Endothelial cell of umbilical vein (primary cell): ENCODE data around the gene LRRC28. TPM values are rescaled to one million over a fixed set of nuclear protein-coding genes. Genes with fewer than 3 reads are reported as not detected.

Source experiments
- BruUV-seq: library from RNA; stranded (reverse); fragments of 400-500 nt; replicated peaks from 2 replicates; lab custom pipeline; 2021; lab: Mats Ljungman, UMichigan
- CTCF ChIA-PET: fragments of 300-600, 350-600 bp; sonication (Branson Sonifier 250); formaldehyde crosslinking; loops from one replicate; lab custom pipeline; 2021; ENCODE audit warnings: antibody characterized with exemption, inconsistent platforms; lab: Charles Lee
- POLR2A ChIA-PET: fragments of 300-600, 350-600 bp; sonication (Branson Sonifier 250); formaldehyde crosslinking; loops from one replicate; lab custom pipeline; 2021; ENCODE audit warnings: antibody characterized with exemption, inconsistent platforms; lab: Charles Lee
- DNase-seq: peaks from one replicate; pipeline ENCODE4 v3.0.0-alpha.2; 2011; ENCODE audit warnings: low read depth, low spot score
- FAIRE-seq: peaks from 2 replicates; lab custom pipeline; 2011; peaks lifted over from hg19 to GRCh38; lab: Jason Lieb, UNC
- H2AFZ ChIP-seq: 2 replicates; pipeline ENCODE4 v1.6.0; 2012; ENCODE audit warnings: low read depth, low read length, control low read depth, inconsistent platforms
- H3K27ac ChIP-seq: 2 replicates; pipeline ENCODE4 v1.5.1; 2011; ENCODE audit warnings: low read depth, mild to moderate bottlenecking, control low read depth, low read length, moderate library complexity; ENCODE audit not compliant: insufficient read depth
- H3K27me3 ChIP-seq, 2 experiments: 2 replicates each; pipeline versions ENCODE4 v1.6.0 to v1.6.1; 2011; ENCODE audit warnings: low read length in 2 of 2, mixed read lengths in 1 of 2; ENCODE audit not compliant: control insufficient read depth in 2 of 2, insufficient read depth in 2 of 2
- H3K36me3 ChIP-seq, 2 experiments: 2 replicates in 1 of 2; 3 replicates in 1 of 2; pipeline ENCODE4 v1.5.1; 2011; ENCODE audit warnings: low read length in 2 of 2, mild to moderate bottlenecking in 1 of 2, moderate library complexity in 1 of 2; ENCODE audit not compliant: control insufficient read depth in 2 of 2, insufficient read depth in 2 of 2; ENCODE audit errors: extremely low read depth in 1 of 2
- H3K4me1 ChIP-seq: 3 replicates; pipeline ENCODE4 v1.5.1; 2011; ENCODE audit warnings: mild to moderate bottlenecking, low read length; ENCODE audit not compliant: control insufficient read depth, insufficient read depth; ENCODE audit errors: extremely low read depth
- H3K4me2 ChIP-seq: 2 replicates; pipeline ENCODE4 v1.6.1; 2011; ENCODE audit warnings: low read length, control low read depth, mixed read lengths; ENCODE audit not compliant: insufficient read depth
- H3K4me3 ChIP-seq, 3 experiments: fragments of 200-600 bp in 1 of 3; sonication (generic), shearing (Covaris generic) in 1 of 3; replicated peaks in 1 of 3; 2 replicates each; pipeline ENCODE4 v1.5.1; 2011 to 2016; ENCODE audit warnings: control low read depth in 3 of 3, low read length in 3 of 3, mild to moderate bottlenecking in 2 of 3, inconsistent platforms in 1 of 3, low read depth in 1 of 3, moderate library complexity in 1 of 3; ENCODE audit not compliant: insufficient read depth in 1 of 3
- H3K79me2 ChIP-seq: 2 replicates; pipeline ENCODE4 v1.6.0; 2012; ENCODE audit warnings: low read length, inconsistent platforms; ENCODE audit not compliant: control insufficient read depth, insufficient read depth
- H3K9ac ChIP-seq: replicated peaks from 2 replicates; pipeline ENCODE3; 2011; ENCODE audit warnings: low read length, control low read depth; ENCODE audit not compliant: insufficient read depth; ENCODE audit errors: extremely low read depth
- H3K9me1 ChIP-seq: replicated peaks from 3 replicates; pipeline ENCODE4 v1.6.0; 2011; ENCODE audit warnings: mild to moderate bottlenecking, low read length; ENCODE audit not compliant: control insufficient read depth, insufficient read depth; ENCODE audit errors: extremely low read depth
- H3K9me3 ChIP-seq: replicated peaks from 2 replicates; pipeline ENCODE4 v1.5.1; 2012; ENCODE audit warnings: low read length, inconsistent platforms; ENCODE audit not compliant: control insufficient read depth, insufficient read depth
- H4K20me1 ChIP-seq: replicated peaks from 2 replicates; pipeline ENCODE3; 2011; ENCODE audit warnings: mild to moderate bottlenecking, low read length; ENCODE audit not compliant: control insufficient read depth, insufficient read depth; ENCODE audit errors: extremely low read depth
- CTCF ChIP-seq, 2 donors: IDR thresholded peaks; 1 replicate in 1 of 2; 2 replicates in 1 of 2; pipeline ENCODE4 v1.5.1; 2011; ENCODE audit warnings: low read length in 2 of 2, mild to moderate bottlenecking in 2 of 2, moderate library complexity in 2 of 2, control low read depth in 1 of 2, inconsistent platforms in 1 of 2, low read depth in 1 of 2; ENCODE audit not compliant: insufficient read depth in 1 of 2; ENCODE audit errors: extremely low read depth in 1 of 2
- EZH2 ChIP-seq: IDR thresholded peaks from 2 replicates; pipeline ENCODE4 v1.6.1; 2012; ENCODE audit warnings: borderline replicate concordance, low read depth, mild to moderate bottlenecking, moderate library complexity, low read length, inconsistent platforms; ENCODE audit not compliant: severe bottlenecking
- FOS ChIP-seq: IDR thresholded peaks from 2 replicates; pipeline ENCODE4 v1.6.1; 2011; ENCODE audit warnings: mild to moderate bottlenecking, low read length, moderate library complexity, borderline replicate concordance; ENCODE audit not compliant: insufficient read depth
- GATA2 ChIP-seq: IDR thresholded peaks from 2 replicates; pipeline ENCODE4 v1.7.0; 2011; ENCODE audit warnings: low read depth, mild to moderate bottlenecking, moderate library complexity, mixed read lengths, low read length; ENCODE audit not compliant: insufficient read length, insufficient read depth
- JUN ChIP-seq: IDR thresholded peaks from 2 replicates; pipeline ENCODE4 v1.6.1; 2011; ENCODE audit warnings: borderline replicate concordance, low read depth; ENCODE audit not compliant: insufficient read length, insufficient read depth
- MAX ChIP-seq: IDR thresholded peaks from 2 replicates; pipeline ENCODE4 v1.6.1; 2011; ENCODE audit not compliant: insufficient read depth, insufficient read length
- MYC ChIP-seq: IDR thresholded peaks from one replicate; pipeline ENCODE4 v1.6.1; 2011; ENCODE audit warnings: mild to moderate bottlenecking, low read depth, low read length
- POLR2A ChIP-seq: IDR thresholded peaks from 2 replicates; pipeline ENCODE4 v1.6.1; 2012; ENCODE audit warnings: low read depth, mild to moderate bottlenecking, control low read depth, low read length
- POLR2AphosphoS5 ChIP-seq: IDR thresholded peaks from 2 replicates; pipeline ENCODE4 v1.6.1; 2012; ENCODE audit warnings: low read depth, mild to moderate bottlenecking, control low read depth, low read length, moderate library complexity; ENCODE audit not compliant: insufficient read depth
- dilution Hi-C: fragments of 300-500 bp; cut with MboI; formaldehyde crosslinking; loops from one replicate; pipeline ENCODE4 v1.15.0; 2019; ENCODE audit warnings: low sequenced_read_pairs; ENCODE audit not compliant: extremely low pct_ligation_motif_present
- intact Hi-C: fragments of 100-400 bp; cut with micrococcal nuclease; formaldehyde crosslinking; loops from one replicate; pipeline ENCODE4 v1.10.0; 2022
- polyA plus RNA-seq, 4 experiments: library from polyadenylated mRNA; depleted of rRNA in 3 of 4; stranded (reverse) in 3 of 4; unstranded in 1 of 4; fragments of >200 nt; gene quantifications; 2 replicates each; pipeline versions ENCODE4 v1.2.1 to v1.2.3, GENCODE V29; 2011 to 2012; ENCODE audit warnings: missing spikeins in 1 of 4
- total RNA-seq: library from RNA; stranded (reverse); gene quantifications from 2 replicates; pipeline ENCODE4 v1.2.3, GENCODE V29; 2021

The LRRC28 gene
- total and polyA plus RNA-seq, 2 donors (not counting 3 experiments of a cell fraction or from before 2014, with no cell fraction given): 19.6 to 26.7 TPM

GRCh38 chr15:99437315-99438223, 186.3 kb downstream of the LRRC28 start:
- Histone ChIP-seq H3K36me3 (no peaks in the 10 kb centered on the region), H3K9me3 (no peaks in the 10 kb centered on the region), H4K20me1 (no peaks in the 10 kb centered on the region), H3K4me2 (no peak overlapping the region), H3K79me2 (no peaks in the 10 kb centered on the region), H3K9me1 (no peaks in the 10 kb centered on the region), H3K27me3 (no peaks in the 10 kb centered on the region), H3K27ac (no peak overlapping the region), H3K4me3 (no peak overlapping the region), H2AFZ (no peak overlapping the region), H3K9ac (no peak overlapping the region), H3K4me1 (peaks cover 17% of the 10 kb centered on the region)
- DNase-seq (no peak), FAIRE-seq (no peak)
- TF ChIP-seq MAX: no peak
- no peak for TF ChIP-seq GATA2
- no peak for TF ChIP-seq FOS
- TF ChIP-seq POLR2A: no peak
- TF ChIP-seq MYC: no peak
- no peak for TF ChIP-seq CTCF (IDR thresholded peaks at IDR 0.05; ENCODE audit: extremely low read depth in 1 of 2, insufficient read depth in 1 of 2, low read depth in 1 of 2, low read length in 2 of 2)
- no peak for TF ChIP-seq EZH2
- TF ChIP-seq POLR2AphosphoS5: no peak
- no peak for TF ChIP-seq JUN
- ChIA-PET CTCF (interaction anchor here (1.2 kb wide), 1 partner anchor 12 kb away, joined by 3 read pairs; no protein-coding TSS in a partner anchor), POLR2A (no interaction called here)
- intact Hi-C loops (no loop called here), dilution Hi-C loops (no loop called here)
- no TSS peak for BruUV-seq
